Measurements from ENCODE around the gene GDF7.

DNA sequence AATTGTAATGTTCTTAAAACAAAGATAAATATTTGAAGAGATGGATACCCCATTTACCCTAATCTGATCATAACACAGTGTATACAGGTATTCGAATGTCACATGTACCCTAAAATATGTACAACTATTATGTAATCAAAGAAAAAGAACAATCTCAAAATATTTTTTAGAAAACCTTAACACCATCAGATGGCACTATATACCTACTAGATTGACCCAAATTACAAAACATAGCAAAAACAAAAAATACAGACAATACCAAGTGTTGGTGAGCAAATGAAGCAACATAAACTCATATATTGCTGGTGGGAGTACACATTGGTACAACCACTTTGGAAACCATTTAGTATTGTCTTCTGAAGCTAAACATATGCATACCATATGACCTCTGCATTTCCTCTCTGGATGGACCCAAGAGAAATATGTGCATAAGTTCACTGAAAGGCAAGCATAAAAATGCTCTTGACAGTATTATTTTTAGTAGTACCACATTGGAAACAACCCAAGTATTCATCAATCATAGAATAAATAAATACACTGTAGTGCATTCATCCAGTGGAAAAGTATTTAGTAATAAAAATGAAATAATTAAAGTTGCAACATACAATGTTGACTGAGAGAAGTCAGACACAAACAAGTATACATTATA, 55.8 kb downstream of the GDF7 start:
- TF ChIP-seq, protein P1, sequence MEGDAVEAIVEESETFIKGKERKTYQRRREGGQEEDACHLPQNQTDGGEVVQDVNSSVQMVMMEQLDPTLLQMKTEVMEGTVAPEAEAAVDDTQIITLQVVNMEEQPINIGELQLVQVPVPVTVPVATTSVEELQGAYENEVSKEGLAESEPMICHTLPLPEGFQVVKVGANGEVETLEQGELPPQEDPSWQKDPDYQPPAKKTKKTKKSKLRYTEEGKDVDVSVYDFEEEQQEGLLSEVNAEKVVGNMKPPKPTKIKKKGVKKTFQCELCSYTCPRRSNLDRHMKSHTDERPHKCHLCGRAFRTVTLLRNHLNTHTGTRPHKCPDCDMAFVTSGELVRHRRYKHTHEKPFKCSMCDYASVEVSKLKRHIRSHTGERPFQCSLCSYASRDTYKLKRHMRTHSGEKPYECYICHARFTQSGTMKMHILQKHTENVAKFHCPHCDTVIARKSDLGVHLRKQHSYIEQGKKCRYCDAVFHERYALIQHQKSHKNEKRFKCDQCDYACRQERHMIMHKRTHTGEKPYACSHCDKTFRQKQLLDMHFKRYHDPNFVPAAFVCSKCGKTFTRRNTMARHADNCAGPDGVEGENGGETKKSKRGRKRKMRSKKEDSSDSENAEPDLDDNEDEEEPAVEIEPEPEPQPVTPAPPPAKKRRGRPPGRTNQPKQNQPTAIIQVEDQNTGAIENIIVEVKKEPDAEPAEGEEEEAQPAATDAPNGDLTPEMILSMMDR (IDR thresholded peaks at IDR 0.05; ENCODE audit: borderline replicate concordance, extremely low read depth, low read length, poor library complexity, severe bottlenecking): no peak
- TF ChIP-seq EZH2 (IDR thresholded peaks at IDR 0.05; ENCODE audit: borderline replicate concordance, low read depth, low read length, severe bottlenecking): no peak
